Heart right ventricle (tissue), 16 donors: ENCODE data around the gene LRIG1. TPM values are rescaled to one million over a fixed set of nuclear protein-coding genes. Genes with fewer than 3 reads are reported as not detected.

ENCODE experiments used
- ATAC-seq, 8 donors: fragments of 200-7000 bp; cut with Tn5 transposase; one replicate each; pipeline ENCODE4 v1.9.1; 2020; ENCODE audit warnings: mild to moderate bottlenecking in 8 of 8, moderate library complexity in 8 of 8, moderate number of reproducible peaks in 1 of 8
- DNase-seq, 2 donors: peaks; one replicate each; pipeline ENCODE4 v3.0.0-alpha.2; 2020
- H3K27ac ChIP-seq, 10 donors: fragments of 200-600 bp; sonication (generic) in 2 of 10; one replicate each; pipeline versions ENCODE4 v1.5.0 to v1.8.0; 2020 to 2022; ENCODE audit warnings: mild to moderate bottlenecking in 3 of 10
- H3K27me3 ChIP-seq, 7 donors: fragments of 200-600 bp; one replicate each; pipeline ENCODE4 v1.8.0; 2021 to 2022; ENCODE audit warnings: mild to moderate bottlenecking in 2 of 7
- H3K36me3 ChIP-seq, 9 donors: fragments of 200-600 bp; sonication (generic) in 1 of 9; one replicate each; pipeline versions ENCODE4 v1.5.0 to v1.8.0; 2020 to 2022; ENCODE audit warnings: mild to moderate bottlenecking in 2 of 9
- H3K4me1 ChIP-seq, 9 donors: fragments of 200-600 bp; sonication (generic) in 1 of 9; one replicate each; pipeline versions ENCODE4 v1.5.0 to v1.8.0; 2020 to 2022; ENCODE audit warnings: mild to moderate bottlenecking in 4 of 9
- H3K4me3 ChIP-seq, 10 donors: fragments of 200-600 bp; sonication (generic) in 2 of 10; one replicate each; pipeline versions ENCODE4 v1.5.0 to v1.8.0; 2020 to 2022; ENCODE audit warnings: mild to moderate bottlenecking in 7 of 10, moderate library complexity in 2 of 10
- H3K9me3 ChIP-seq, 11 donors: fragments of 200-600 bp in 10 of 11; sonication (generic) in 2 of 11; one replicate each; pipeline versions ENCODE4 v1.5.0 to v1.8.0; 2013 to 2022; ENCODE audit warnings: mild to moderate bottlenecking in 2 of 11, control low read depth in 1 of 11, moderate library complexity in 1 of 11
- WGBS, 2 donors: extraction: QIAGEN DNeasy Blood & Tissue Kit; methylation state at CpG; one replicate each; pipeline ENCODE4 v1.1.7; 2013; ENCODE audit warnings: inconsistent platforms in 1 of 2; 5-methylcytosine and 5-hydroxymethylcytosine counted together
- intact Hi-C, 10 donors: fragments of 100-400 bp; cut with DNase I; formaldehyde crosslinking; loops; one replicate each; pipeline versions ENCODE4 v1.11.1 to v1.14.2; 2022
- polyA plus RNA-seq, 2 donors: library from polyadenylated mRNA; stranded (reverse); fragments of 200-250 nt; gene quantifications; one replicate each; pipeline ENCODE4 v1.2.3, GENCODE V29; 2013
- total RNA-seq, 10 donors: library from RNA; stranded (reverse); fragmentation: NEBNext Ultra II Directional in 3 of 10; extraction: Animal tissue kit (Norgen Biotek cat#: 25700) in 3 of 10; gene quantifications; one replicate each; pipeline versions ENCODE4 v1.2.1 to v1.2.4, GENCODE V29; 2021 to 2023
- TF ChIP-seq, protein P1 (sequence below), 9 donors: fragments of 200-600 bp; sonication (generic) in 2 of 9; IDR thresholded peaks; one replicate each; pipeline versions ENCODE4 v1.5.0 to v1.8.0; 2021 to 2022; ENCODE audit warnings: antibody characterized with exemption in 9 of 9, mild to moderate bottlenecking in 5 of 9, moderate library complexity in 1 of 9
- donor health status: Arrhythmogenic right ventricular cardiomyopathy.
- donor health status: ischemic (EF 13 %, LVEDD 7.1; RV severe dilation, severe dysfunction).
- donor health status: healthy with polysubstance abuse.
- donor health status: DM: no; HTN: yes; CAD: no.
- donor health status: DM: no; HTN: no; CAD: no.
- donor health status: ischemic (EF 25% LVEDD 6.9; RV normal size, moderate dysfunction).
- donor health status: ischemic (EF 25% LVEDD 5.7; RV mildly dilated, moderate dysfunction).
- donor health status: healthy.
- donor health status: DM: yes; HTN: yes; CAD: no.
- donor health status: Ischemic cardiomyopathy.
- donor health status: ischemic (EF 35%, LVEDD 5.7; RV mildly dilated, moderate dysfunction).
- donor health status: nonischemic (EF 11% LVEDD 7.7; RV severe dilation, severe dysfunction).
- donor health status: DM: yes; HTN: yes; CAD: no.
- donor health status: PGD.
- donor health status: ischemic (EF 29% LVEDD 5.4; RV normal size, mild dysfunction).
- donor health status: nonischemic (EF 23%, LVEDD 6.1; RV moderate dilation, normal function).

The LRIG1 gene
- total and polyA plus RNA-seq, 12 donors: 23.8 to 109 (median 94.2) TPM

DNA sequence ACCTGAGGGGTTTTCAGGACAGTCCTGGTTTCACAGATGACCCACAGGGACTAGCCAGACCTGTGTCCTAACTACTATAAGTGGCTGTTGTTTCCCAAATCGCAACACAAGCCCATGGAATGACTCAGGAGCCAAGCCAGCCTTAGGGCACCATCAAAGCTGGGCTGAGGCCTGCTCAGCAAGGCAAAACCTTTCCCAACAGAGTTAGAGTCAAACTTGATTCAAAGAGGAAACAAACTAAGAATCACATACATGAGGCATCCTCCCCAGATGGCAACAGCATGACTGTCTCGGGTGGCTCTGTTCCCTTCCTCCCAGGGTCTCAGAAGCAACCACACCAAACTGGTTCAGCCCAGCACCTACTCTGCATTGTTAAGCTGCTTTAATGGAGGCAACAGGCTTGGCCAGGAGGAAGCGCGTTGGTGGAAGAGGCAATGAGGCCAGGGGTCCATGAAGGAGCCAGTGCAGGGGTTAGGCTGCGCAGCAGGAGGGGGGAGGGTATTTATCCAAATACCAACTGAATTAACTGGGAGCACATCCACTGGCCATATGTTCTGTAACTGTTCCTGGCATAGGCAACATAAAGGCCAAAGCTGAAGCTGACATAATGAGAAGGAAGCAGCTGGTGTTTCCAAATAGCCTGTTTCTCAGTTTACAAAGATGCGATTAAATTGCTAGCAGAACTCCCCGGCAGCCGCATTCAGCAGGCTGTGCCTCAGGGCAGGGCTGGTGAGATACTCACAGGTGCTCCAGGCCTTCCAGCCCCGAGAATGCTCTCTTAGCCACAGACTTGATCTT is 102.4 kb downstream of the LRIG1 start:
- 92 to 94% methylated on average over 9 of the region's 9 CpGs for WGBS, 2 donors
- Histone ChIP-seq H3K4me3 (no peak overlapping the region), H3K9me3 (no peaks in the 10 kb centered on the region), H3K36me3 (peaks cover 0 to 91% (median 32%) of the 10 kb centered on the region in 9 donors), H3K4me1 (peaks cover 5 to 59% (median 37%) of the 10 kb centered on the region in 9 donors), H3K27me3 (no peaks in the 10 kb centered on the region), H3K27ac (peak overlapping the region in 1 of 10 donors; percentile 47)
- ATAC-seq (no peak), DNase-seq (no peak)
- TF ChIP-seq, protein P1, sequence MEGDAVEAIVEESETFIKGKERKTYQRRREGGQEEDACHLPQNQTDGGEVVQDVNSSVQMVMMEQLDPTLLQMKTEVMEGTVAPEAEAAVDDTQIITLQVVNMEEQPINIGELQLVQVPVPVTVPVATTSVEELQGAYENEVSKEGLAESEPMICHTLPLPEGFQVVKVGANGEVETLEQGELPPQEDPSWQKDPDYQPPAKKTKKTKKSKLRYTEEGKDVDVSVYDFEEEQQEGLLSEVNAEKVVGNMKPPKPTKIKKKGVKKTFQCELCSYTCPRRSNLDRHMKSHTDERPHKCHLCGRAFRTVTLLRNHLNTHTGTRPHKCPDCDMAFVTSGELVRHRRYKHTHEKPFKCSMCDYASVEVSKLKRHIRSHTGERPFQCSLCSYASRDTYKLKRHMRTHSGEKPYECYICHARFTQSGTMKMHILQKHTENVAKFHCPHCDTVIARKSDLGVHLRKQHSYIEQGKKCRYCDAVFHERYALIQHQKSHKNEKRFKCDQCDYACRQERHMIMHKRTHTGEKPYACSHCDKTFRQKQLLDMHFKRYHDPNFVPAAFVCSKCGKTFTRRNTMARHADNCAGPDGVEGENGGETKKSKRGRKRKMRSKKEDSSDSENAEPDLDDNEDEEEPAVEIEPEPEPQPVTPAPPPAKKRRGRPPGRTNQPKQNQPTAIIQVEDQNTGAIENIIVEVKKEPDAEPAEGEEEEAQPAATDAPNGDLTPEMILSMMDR (IDR thresholded peaks at IDR 0.05): no peak
- intact Hi-C loops: no loop called here

DNA sequence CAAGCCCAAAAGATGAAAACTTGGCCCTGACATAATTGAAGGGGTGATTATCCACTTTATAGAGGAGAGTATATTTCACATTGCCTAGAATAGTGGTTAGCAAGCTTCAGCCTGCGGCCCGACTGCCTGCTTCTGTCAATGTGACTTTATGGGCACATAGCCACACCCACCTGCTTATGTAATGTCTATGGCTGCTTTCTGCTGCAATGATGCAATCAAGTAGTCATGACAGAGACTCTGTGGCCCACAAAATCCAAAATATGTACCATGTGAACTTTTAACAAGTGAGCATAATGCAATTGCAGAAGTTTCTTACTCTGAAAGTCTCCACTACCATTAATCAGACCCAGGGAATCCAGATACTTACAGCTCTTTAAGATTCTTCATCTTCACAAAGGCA is 103.1 kb downstream of the LRIG1 start:
- intact Hi-C loops: no loop called here
- no peak overlapping the region for H3K4me3 ChIP-seq
- peak in 1 of 8 donors; percentile 35 for ATAC-seq
- peak overlapping the region in 2 of 10 donors; percentile 35 to 47 for H3K27ac ChIP-seq
- WGBS, 2 donors: 63 to 74% methylated on average over 2 of the region's 2 CpGs
- no peak for DNase-seq
- no peaks in the 10 kb centered on the region for H3K9me3 ChIP-seq
- TF ChIP-seq, protein P1 (IDR thresholded peaks at IDR 0.05): no peak
- no peaks in the 10 kb centered on the region for H3K27me3 ChIP-seq
- H3K4me1 ChIP-seq: peaks cover 5 to 61% (median 44%) of the 10 kb centered on the region in 9 donors
- H3K36me3 ChIP-seq: peaks cover 0 to 91% (median 32%) of the 10 kb centered on the region in 9 donors

DNA sequence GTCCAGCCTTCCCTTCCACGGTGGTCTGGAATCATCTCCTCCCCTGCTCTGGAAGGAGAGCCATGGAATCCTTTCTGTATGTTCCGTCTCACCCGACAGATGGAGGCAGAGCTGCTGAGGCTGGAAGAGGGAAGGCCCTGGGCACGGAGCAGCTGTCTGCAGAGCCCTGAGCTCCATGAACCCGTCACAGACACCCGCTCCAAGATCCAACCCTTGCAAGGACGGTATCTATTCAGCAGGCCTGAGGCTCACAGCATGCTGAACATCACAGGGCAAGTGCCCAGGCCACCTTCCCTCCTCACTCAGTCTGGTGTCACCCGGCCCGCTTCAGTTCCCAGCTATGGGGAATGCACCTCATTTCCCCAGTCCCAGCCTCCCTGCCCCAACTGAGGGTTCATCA is 103.9 kb downstream of the LRIG1 start:
- Histone ChIP-seq H3K27me3 (no peaks in the 10 kb centered on the region), H3K36me3 (peaks cover 0 to 91% (median 35%) of the 10 kb centered on the region in 9 donors), H3K27ac (no peak overlapping the region), H3K4me1 (peaks cover 5 to 61% (median 44%) of the 10 kb centered on the region in 9 donors), H3K4me3 (no peak overlapping the region), H3K9me3 (no peaks in the 10 kb centered on the region)
- DNase-seq (no peak), ATAC-seq (no peak)
- TF ChIP-seq, protein P1 (IDR thresholded peaks at IDR 0.05): no peak
- WGBS, 2 donors: 96% methylated on average over 9 of the region's 9 CpGs
- intact Hi-C loops: no loop called here

DNA sequence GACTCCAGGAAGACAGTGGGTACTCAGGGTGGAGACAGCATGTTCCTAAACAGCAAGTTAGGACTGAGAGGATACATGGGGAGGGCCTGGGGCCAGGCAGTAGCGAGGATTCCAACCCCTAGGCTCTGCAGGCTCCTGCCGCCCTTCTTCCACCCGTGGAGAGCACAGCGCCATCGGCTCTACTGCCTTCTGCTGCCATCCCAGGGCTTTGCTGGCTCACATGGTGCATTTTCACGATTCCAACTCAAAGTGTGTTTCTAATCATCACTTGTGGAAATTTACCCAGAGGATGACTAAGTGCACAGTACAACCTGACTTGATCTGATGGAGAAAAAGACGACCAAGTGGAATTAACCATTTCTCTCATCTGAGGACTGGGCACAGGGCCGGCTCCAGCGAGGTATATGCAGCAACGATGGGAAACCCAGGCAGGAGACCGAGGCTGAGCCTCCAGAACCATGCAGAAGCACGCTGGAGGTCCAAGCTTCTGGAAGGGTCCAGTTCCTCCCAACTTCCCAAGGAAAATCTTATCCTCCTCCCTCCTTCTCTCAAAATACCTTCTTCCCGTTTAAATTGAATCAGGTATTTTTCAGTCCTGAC is 104.6 kb downstream of the LRIG1 start:
- Histone ChIP-seq H3K27ac (peak overlapping the region in 1 of 10 donors; percentile 73), H3K4me1 (peaks cover 5 to 61% (median 40%) of the 10 kb centered on the region in 9 donors), H3K9me3 (no peaks in the 10 kb centered on the region), H3K36me3 (peaks cover 0 to 91% (median 36%) of the 10 kb centered on the region in 9 donors), H3K27me3 (no peaks in the 10 kb centered on the region), H3K4me3 (no peak overlapping the region)
- WGBS, 2 donors: 95 to 96% methylated on average over 13 of the region's 13 CpGs
- TF ChIP-seq, protein P1 (IDR thresholded peaks at IDR 0.05): no peak
- DNase-seq: no peak
- no peak for ATAC-seq
- intact Hi-C loops: no loop called here
